NCI-H82 treated with DMSO at 0.1 percent for 48 hours (cell line): ENCODE measurements around the gene LDLRAD3.
"Not testable (repeated sequence)": the region's sequence is repeated elsewhere in the genome, so short reads cannot be mapped to it uniquely, and the experiment has no call there.

ENCODE experiments used
- DNase-seq: peaks from one replicate; lab custom pipeline; 2025; ENCODE audit not compliant: unreplicated experiment; lab: John Stamatoyannopoulos, UW

The LDLRAD3 gene

DNA sequence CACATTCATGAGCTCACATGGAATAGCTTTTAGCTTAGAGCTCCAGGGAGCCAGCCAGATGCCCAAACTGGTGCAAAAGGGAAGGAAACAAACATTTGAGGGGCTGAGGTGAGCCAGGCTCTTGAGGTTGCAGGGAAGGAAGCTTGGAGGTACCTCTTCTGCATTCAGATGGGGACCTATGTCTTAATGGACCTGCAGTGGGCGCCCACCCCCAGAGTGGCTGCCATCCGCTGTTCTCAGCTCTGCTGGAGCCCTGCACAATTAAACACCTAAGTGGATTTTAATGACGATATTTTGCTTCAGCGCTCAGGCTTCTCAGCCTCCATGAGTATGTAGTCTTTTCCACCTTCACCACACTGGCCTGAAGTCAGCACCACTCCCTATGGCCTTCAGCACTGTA is 100.8 kb downstream of the LDLRAD3 start:
- DNase-seq: no peak

DNA sequence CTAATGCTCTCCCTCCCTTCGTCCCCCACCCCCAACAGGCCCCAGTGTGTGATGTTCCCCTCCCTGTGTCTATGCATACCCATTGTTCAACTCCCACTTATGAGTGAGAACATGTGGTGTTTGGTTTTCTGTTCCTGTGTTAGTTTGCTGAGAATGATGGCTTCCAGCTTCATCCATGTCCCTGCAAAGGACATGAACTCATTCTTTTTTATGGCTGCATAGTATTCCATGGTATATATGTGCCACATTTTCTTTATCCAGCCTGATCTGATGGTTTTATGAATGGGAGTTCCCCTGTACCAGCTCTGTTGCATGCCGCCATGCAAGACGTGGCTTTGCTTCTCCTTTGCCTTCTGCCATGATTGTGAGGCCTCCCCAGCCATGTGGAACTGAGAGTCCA is 102.1 kb downstream of the LDLRAD3 start:
- not testable (repeated sequence) for DNase-seq

DNA sequence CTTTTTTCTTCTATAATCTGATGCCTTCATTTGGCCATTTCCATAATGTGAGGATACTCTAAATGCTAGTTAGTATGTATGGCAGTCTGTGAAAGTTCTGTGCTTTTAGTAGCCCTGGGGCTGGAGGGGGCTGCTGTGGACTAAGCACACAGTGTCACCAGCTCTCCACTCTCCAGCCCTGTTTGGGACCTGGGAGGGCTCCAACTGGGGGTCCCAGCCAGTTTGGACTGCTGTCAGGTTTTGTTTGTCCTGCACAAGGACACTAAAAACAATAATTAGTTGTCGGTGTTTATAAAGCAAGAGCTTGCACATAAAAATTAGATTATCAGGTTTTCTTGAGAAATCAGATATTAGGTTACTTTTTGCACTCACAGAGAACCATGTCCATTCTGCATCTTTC is 103.1 kb downstream of the LDLRAD3 start:
- no peak for DNase-seq

DNA sequence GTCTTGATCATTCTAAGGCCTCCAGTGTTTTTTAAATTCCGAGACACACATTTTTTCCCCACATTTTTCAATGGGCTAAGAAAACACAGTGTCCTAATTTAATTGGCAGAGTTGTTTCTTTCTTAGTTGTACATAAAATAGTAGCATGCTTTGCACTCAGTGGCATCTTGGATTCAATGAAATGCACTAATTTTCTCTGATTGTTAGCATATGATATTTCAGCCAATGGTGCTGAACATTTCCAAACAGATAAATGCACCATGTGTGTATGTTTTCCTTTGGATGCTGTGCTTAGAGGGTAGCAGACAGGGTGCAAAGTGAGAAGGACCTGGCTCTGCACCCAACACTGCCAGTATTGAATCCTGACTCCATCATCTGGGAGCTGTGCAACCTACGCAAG is 103.5 kb downstream of the LDLRAD3 start:
- no peak for DNase-seq

GRCh38 chr11:36048496-36049247 is 104.8 kb downstream of the LDLRAD3 start:
- DNase-seq: no peak

DNA sequence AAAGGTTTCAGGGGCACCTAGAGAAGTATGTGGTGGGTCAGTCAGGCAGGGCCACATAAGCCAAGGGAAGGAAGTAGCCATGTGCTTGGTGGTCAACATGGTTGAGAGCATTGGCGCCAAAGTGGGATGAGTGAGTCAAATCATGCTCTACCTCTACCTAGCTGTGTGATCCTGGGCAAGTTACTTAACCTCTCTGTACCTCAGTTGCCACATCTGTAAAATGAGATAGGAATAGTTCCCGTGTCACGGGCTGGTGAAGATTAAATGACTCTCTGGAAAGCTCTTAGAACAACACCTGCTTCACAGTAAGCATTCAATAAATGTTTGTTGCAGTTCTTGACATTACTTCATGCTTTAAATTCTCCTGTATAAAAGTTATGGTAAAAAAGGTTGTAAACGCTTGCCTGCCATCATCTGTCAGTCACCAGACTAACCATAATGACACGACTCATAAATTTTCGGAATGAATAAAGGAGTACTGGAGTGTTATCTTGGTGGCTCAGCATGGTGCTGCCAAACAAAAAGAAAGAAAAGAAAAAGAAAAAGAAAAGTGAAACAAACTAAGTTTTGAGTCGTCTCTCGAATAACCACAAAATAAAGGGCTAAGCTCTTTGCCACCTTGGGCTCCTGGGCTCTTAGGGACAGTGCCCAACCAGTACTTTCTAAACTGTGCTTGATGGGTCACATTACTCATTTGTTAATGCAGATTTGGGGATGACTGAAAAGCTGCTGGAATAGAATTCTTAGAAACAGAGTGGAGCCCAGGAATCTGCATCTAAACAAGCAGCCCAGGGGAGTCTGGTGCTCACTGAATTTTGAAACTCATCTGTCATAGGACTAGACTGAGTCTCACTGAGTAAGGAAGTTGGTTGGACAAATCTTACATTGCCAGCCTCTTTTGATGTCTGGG is 107.6 kb downstream of the LDLRAD3 start:
- no peak for DNase-seq

GRCh38 chr11:36053281-36053680 is 109.4 kb downstream of the LDLRAD3 start:
- DNase-seq: no peak

- DNase-seq: no peak
Measured at GRCh38 chr11:36053862-36054261, 110.0 kb downstream of the LDLRAD3 start.

- no peak for DNase-seq
Measured at GRCh38 chr11:36054628-36055027, 110.8 kb downstream of the LDLRAD3 start.

GRCh38 chr11:36056160-36056751 is 112.4 kb downstream of the LDLRAD3 start:
- no peak for DNase-seq

DNA sequence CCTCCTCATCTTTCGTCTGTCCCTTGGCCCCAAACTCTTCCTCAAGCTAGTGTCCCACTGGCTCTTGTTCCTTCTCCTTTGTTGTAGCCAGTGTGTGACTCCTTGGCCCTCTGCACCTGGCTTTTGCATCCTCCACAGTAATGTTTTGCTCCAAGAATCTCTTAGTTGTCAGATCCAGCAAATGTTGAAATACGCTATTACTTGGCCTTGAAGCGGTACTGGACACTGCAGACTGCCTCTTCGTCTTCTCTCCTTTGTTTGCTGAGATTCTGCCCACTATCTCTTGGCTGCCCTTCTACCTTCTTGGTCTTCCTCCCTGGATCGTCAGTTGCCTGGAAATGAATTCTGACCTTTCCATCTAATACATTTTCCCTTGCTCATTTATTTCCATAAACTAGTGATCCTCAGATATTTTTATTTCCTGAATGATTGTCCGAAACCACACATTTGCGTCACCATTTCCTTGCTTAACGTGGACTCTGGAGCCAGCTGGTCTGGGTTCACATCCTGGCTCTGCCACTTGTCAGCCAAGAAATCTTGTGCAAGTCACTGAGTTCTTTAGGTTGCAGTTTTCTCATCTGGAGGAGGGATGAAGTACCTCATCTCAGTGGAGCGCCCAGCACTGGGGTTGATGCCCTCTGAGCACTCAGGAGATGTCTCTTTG is 113.6 kb downstream of the LDLRAD3 start:
- no peak for DNase-seq

GRCh38 chr11:36059660-36060059 is 115.8 kb downstream of the LDLRAD3 start:
- no peak for DNase-seq

DNA sequence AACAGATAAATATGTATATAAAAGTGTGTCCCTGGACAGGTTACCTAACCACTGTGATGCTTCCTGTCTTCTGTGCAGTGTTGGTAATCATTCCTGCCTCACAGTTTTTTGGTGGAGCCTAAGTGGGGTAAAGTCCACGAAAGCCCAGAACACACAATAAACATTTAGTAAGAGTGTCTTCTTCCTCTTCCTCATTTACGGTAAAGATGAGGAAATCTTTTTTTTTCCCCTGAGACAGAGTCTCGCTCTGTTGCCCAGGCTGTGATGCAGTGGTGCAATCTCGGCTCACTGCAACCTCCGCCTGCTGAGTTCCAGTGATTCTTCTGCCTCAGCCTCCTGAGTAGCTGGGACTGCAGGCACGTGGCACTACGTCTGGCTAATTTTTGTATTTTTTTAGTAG is 117.1 kb downstream of the LDLRAD3 start:
- DNase-seq: no peak

DNA sequence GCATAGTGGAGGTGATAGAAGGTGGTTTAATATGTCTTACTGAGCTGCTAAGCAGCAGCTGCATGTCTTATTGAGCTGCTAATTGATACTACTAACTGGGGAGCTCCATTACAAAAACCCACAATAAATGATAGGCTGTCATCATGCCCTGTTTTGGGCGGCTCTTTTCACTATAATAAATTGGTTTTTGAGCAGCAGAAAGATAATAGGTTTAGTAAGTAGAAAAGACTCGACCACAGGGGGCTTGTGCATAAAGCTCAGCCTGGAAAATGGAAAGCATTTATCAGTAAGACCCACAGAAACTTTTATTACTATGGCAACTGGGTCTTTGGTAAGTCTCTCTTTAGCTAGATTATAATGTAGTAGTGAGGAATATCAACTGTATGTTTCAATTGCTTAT is 117.6 kb downstream of the LDLRAD3 start:
- no peak for DNase-seq

DNA sequence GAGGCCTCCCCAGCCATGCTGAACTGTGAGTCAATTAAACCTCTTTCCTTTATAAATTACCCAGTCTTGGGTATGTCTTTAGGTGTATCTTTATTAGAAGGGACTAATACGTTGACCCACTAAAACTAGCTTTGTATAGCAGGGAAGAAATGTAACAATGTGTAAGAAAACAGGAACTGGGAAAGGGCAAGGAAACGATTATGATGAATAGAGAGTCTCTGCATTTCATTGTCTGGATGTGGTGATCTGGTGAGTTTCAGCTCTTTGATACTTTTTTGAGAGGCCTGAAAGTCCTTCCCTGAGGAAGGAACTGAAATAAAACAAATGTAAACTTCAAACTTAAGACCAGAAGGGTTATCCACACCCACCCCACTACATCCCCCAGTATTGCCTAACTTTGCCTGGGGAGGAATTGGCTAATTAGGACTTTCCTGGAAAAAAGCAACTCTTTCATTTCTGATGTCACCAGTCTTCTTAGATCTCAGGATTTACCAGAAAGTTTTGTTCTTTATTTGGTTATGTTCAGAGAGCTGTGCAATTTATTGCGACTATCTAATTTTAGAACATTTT is 119.0 kb downstream of the LDLRAD3 start:
- no peak for DNase-seq

DNA sequence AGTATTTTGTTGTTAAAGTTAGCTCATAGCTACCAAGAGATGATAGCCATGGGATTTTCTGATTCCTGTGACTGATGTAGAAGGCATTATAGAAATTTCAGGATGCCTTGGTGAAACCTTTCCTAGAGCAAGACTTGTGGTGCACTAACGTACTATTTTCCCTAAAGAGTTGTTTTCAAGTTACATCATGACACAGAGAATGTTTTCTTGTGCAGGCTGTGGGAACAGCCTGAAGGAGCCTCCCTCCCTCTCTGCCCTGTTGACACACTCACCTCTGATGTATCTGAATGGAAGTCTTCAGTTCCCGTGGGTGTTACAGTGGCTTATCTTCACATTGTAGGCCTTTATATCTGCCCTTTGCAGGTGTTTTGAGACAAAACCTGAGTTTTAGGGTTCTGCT is 121.6 kb downstream of the LDLRAD3 start:
- DNase-seq: no peak

DNA sequence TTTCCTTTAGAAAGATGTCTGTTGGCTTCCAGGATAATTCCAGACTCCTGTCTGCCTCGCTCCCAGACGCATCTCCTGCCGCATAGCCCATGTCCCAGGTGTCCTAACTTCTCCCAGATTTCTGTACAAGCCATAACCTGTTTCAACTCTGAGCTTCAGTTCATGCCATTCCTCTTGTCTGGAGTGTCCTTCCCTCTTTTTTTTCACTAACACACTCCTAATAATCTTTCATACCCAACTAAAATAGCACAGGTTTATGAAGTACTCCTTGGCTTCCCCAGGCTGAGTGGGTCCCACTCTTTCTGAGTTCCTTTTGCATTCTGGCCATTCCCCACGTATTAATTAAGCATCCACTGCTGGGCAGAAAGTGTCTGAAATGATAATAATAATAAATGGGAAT is 123.0 kb downstream of the LDLRAD3 start:
- DNase-seq: no peak

- no peak for DNase-seq
Measured at GRCh38 chr11:36069576-36070212, 125.8 kb downstream of the LDLRAD3 start.

DNA sequence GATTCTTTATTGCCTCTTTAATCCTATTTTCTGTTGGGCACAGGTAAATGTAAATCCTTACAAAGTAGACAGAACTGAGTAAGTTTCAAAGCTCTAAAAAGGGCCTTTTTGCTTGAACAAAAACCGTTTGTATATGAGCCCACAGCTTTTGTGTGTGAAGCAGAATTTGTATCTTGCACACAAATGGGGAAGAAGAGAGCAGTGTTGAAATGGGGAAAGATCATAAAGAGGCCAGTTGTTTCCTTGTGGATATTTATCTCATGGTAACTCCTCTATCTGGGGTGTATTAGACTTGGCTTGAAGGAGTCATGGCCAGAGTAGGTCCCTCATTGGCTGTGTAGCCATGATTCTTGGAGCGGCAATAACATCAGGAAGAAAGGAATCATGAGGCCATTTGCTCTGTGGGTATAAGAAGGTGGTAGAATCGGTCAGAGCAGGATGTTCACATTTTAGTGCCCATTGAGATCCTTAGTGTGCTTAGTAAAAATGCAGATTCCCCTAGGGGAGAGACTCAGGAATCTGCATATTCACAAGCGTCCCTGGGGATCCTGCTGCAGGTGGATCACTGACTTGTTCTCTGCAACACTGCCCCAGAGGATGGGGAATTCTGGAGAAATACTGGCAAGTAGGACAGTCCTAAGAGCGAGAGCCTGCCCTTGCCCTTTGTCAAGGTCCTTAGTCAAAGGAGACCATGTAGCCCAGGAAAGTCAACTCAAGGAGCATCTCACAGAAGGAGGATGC is 126.5 kb downstream of the LDLRAD3 start:
- no peak for DNase-seq

DNA sequence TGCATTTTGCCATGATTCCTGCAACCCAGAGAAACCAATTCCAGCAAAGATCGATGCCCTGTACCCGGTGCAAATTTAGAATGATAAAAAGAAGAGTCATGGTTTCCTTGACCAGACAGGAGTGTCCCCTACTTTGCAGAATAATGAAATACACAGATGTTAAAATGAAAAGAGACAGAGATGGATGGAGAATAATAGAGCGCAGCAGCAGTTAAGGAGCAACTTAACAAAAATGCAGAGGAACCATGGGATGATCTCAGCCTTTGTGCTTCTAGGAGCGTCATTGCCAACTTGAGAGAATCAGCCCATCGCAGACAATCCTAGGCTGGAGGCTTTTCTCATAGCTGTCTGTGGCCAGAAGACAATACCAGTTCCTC is 127.1 kb downstream of the LDLRAD3 start:
- no peak for DNase-seq
